Endothelial cell (in vitro differentiated cells): ENCODE data around the gene LAMA1. TPM values are rescaled to one million over a fixed set of nuclear protein-coding genes. Genes with fewer than 3 reads are reported as not detected.

Experiments used
- DNase-seq: peaks from one replicate; pipeline ENCODE4 v3.0.0; 2021; ENCODE audit warnings: low spot score
- H3K27ac Mint-ChIP-seq: one replicate; pipeline ENCODE4 v1.8.0; 2021; ENCODE audit warnings: mixed read lengths, inconsistent platforms; ENCODE audit not compliant: unreplicated experiment
- H3K27me3 Mint-ChIP-seq: one replicate; pipeline ENCODE4 v1.8.0; 2021; ENCODE audit warnings: mild to moderate bottlenecking, moderate library complexity, mixed read lengths, inconsistent platforms; ENCODE audit not compliant: unreplicated experiment
- H3K36me3 Mint-ChIP-seq: one replicate; pipeline ENCODE4 v1.8.0; 2021; ENCODE audit warnings: mild to moderate bottlenecking, low read depth, mixed read lengths, inconsistent platforms; ENCODE audit not compliant: unreplicated experiment
- H3K4me1 Mint-ChIP-seq: one replicate; pipeline ENCODE4 v1.8.0; 2021; ENCODE audit warnings: mild to moderate bottlenecking, mixed read lengths, inconsistent platforms; ENCODE audit not compliant: unreplicated experiment
- H3K4me3 Mint-ChIP-seq: one replicate; pipeline ENCODE4 v1.8.0; 2021; ENCODE audit warnings: mild to moderate bottlenecking, mixed read lengths, inconsistent platforms; ENCODE audit not compliant: unreplicated experiment
- H3K9me3 Mint-ChIP-seq: one replicate; pipeline ENCODE4 v1.8.0; 2021; ENCODE audit warnings: mixed read lengths, inconsistent platforms; ENCODE audit not compliant: unreplicated experiment
- total RNA-seq: library from RNA; stranded (reverse); fragmentation: NEBNext Ultra II Directional; extraction: Animal tissue kit (Norgen Biotek cat#: 25700); gene quantifications from one replicate; pipeline ENCODE4 v1.2.1, GENCODE V29; 2021; ENCODE audit not compliant: unreplicated experiment
- TF ChIP-seq, protein P1 (sequence below): fragments of 200-600 bp; sonication (generic); IDR thresholded peaks from one replicate; pipeline ENCODE4 v1.5.0; 2021; ENCODE audit warnings: antibody characterized with exemption; ENCODE audit not compliant: unreplicated experiment

The LAMA1 gene
- total RNA-seq, 1 donor from 2014 or later, result 8.7 TPM

DNA sequence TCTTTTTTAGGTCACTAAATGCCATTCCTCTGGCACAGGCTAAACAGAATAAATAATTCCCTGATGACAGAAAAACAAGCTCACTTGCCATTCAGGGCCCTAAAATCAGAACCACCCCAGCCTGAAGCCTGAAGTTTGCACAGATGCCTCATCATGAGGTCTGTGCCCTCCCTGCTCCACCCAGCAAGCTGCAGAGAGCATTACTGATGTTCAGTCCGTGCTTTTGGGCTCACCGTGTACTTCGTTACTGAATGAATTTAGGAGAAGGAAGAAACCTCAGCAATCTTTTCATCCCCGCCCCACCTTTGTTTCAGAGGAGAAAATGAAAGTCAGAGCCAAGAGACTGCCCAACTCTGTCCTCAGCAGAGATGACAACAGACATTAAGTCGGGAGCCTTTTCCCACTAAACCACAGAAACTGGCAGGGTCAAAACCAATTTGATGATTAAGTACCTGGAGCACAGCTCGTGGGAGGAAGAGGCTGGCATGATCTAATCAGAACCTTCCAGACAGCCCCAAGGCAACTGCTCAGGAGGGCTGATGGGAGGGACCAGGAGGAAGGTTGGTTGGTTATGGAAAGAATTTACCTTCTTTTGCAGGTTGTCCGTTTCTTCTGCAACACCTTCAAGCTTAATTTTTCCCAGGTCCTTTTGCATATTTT lies 122.7 kb downstream of the LAMA1 start:
- Mint-ChIP-seq H3K4me3 (no peak overlapping the region), H3K4me1 (peaks cover 13% of the 10 kb centered on the region), H3K27ac (no peak overlapping the region), H3K27me3 (no peaks in the 10 kb centered on the region), H3K36me3 (no peaks in the 10 kb centered on the region), H3K9me3 (no peaks in the 10 kb centered on the region)
- TF ChIP-seq, protein P1, sequence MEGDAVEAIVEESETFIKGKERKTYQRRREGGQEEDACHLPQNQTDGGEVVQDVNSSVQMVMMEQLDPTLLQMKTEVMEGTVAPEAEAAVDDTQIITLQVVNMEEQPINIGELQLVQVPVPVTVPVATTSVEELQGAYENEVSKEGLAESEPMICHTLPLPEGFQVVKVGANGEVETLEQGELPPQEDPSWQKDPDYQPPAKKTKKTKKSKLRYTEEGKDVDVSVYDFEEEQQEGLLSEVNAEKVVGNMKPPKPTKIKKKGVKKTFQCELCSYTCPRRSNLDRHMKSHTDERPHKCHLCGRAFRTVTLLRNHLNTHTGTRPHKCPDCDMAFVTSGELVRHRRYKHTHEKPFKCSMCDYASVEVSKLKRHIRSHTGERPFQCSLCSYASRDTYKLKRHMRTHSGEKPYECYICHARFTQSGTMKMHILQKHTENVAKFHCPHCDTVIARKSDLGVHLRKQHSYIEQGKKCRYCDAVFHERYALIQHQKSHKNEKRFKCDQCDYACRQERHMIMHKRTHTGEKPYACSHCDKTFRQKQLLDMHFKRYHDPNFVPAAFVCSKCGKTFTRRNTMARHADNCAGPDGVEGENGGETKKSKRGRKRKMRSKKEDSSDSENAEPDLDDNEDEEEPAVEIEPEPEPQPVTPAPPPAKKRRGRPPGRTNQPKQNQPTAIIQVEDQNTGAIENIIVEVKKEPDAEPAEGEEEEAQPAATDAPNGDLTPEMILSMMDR, result no peak
- no peak for DNase-seq

DNA sequence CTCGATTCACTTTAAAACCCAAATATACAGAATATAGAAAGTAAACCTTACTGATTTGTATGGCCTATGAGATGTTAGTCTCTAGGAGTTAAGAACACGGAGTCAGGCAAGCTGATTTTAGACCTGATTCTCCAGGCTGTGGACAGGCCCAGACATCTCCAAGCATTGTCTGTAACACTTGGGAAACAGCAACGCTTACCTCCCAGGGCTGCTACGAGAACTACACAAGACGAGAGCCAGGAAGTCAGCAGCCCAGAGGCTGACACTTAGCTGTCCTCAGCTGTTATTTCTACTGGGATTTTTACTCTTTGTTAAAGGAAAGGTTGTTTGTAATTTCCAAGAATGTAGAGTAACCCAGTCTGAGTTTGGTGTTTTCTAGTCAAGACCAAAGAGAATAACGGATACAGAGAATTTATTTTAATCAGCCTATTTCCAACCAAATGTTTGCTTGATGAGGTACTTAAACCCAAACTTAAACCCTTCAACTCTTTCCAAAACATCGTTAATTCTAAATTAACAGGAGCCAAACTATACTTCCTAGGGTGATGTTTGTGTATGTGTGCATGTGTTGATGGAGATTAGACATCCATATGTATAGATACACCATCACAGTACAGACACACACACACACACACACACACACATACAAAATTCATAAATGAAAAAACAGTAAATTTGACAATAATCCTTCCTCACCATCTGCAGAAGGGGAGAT lies 123.4 kb downstream of the LAMA1 start:
- H3K27ac Mint-ChIP-seq, result peak overlapping the region; percentile 77
- H3K36me3 Mint-ChIP-seq, result no peaks in the 10 kb centered on the region

DNA sequence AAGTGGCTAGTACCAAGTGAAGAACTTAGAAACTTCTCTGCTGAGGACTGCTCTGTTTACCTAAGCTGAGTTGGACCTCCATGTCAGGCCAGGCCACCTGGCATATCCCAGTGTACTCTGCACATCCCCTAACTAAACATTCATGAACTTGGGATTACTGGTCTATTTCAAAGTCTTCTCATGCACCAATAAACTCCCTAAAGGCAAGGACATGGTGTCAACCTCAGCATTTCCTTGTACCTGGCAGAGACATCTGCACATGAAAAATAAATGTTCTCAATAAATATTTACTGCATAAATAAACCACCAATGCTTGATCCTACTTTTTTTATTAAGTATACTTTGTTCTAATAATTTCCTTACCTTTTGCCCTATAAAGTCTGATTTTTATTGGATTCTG lies 124.8 kb downstream of the LAMA1 start:
- Mint-ChIP-seq H3K36me3 (no peaks in the 10 kb centered on the region), H3K9me3 (no peaks in the 10 kb centered on the region), H3K4me3 (no peak overlapping the region), H3K27ac (no peak overlapping the region), H3K27me3 (no peaks in the 10 kb centered on the region), H3K4me1 (peaks cover 10% of the 10 kb centered on the region)
- TF ChIP-seq, protein P1, result no peak
- no peak for DNase-seq

More for the DNA sequence above, 123.4 kb downstream of the LAMA1 start:
- TF ChIP-seq, protein P1, result no peak
- Mint-ChIP-seq H3K27me3 (no peaks in the 10 kb centered on the region), H3K9me3 (no peaks in the 10 kb centered on the region), H3K4me3 (no peak overlapping the region), H3K4me1 (peaks cover 13% of the 10 kb centered on the region)
- peak; percentile 22 for DNase-seq

DNA sequence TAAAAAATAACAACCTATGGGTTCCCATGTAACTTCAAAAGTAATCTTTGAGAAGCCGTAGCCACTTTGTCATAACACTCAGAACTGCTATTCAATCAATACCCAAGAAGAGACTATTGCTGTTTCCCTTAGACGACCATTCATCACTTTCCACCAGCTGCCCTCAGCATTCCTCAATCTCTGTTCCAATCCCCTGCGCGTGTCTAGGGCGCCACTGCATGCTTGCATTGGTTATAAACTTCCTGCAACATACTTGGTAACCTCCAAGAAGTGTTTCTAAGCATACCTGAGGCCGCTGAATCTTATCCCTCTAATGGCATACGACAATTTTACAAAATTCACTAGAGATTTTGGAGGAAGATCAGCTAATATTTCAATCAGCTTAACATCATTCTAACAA lies 134.2 kb downstream of the LAMA1 start:
- no peak for DNase-seq
- Mint-ChIP-seq H3K27ac (no peak overlapping the region), H3K4me1 (peaks cover 2% of the 10 kb centered on the region), H3K36me3 (no peaks in the 10 kb centered on the region), H3K9me3 (no peaks in the 10 kb centered on the region), H3K4me3 (no peak overlapping the region), H3K27me3 (peaks cover 8% of the 10 kb centered on the region)
- TF ChIP-seq, protein P1, result no peak

- no peak for DNase-seq
- Mint-ChIP-seq H3K27me3 (peaks cover 8% of the 10 kb centered on the region), H3K4me3 (no peak overlapping the region), H3K27ac (no peak overlapping the region), H3K4me1 (peaks cover 2% of the 10 kb centered on the region), H3K36me3 (no peaks in the 10 kb centered on the region), H3K9me3 (no peaks in the 10 kb centered on the region)
- TF ChIP-seq, protein P1, result no peak
These were observed 135.2 kb downstream of the LAMA1 start for GRCh38 chr18:6982398-6982797.
